Stimulated activated naive CD8-positive, alpha-beta T cell treated with anti-CD3 and anti-CD28 coated beads, Interleukin-15, amount 100 ng/mL, for 72 hours (primary cell): ENCODE results near the gene LSM6.

Source experiments
- ATAC-seq: fragments of 150-1000 bp; cut with Tn5 transposase; 2 replicates; pipeline ENCODE4 v1.10.0; 2021; ENCODE audit warnings: mild to moderate bottlenecking, moderate library complexity
- DNase-seq, 2 donors: peaks; one replicate each; pipeline ENCODE4 v3.0.0; 2021 to 2022
- H3K27ac Mint-ChIP-seq, 2 donors: one replicate each; pipeline ENCODE4 v1.8.0; 2022; ENCODE audit warnings: mild to moderate bottlenecking in 2 of 2, mixed read lengths in 2 of 2, moderate library complexity in 2 of 2
- H3K27me3 Mint-ChIP-seq: one replicate; pipeline ENCODE4 v1.8.0; 2022; ENCODE audit warnings: mixed read lengths
- H3K4me1 Mint-ChIP-seq: one replicate; pipeline ENCODE4 v1.8.0; 2022; ENCODE audit warnings: mild to moderate bottlenecking, mixed read lengths
- H3K4me3 Mint-ChIP-seq, 2 donors: one replicate each; pipeline ENCODE4 v1.8.0; 2022; ENCODE audit warnings: mild to moderate bottlenecking in 2 of 2, mixed read lengths in 2 of 2, moderate library complexity in 1 of 2
- H3K9me3 Mint-ChIP-seq, 2 donors: one replicate each; pipeline ENCODE4 v1.8.0; 2022; ENCODE audit warnings: mixed read lengths in 2 of 2

The LSM6 gene

GRCh38 chr4:146214238-146214637 is 38.7 kb downstream of the LSM6 start, which contains the start of gene REELD1:
Gene REELD1 (plus strand): TSS chr4:146214538. CDS start chr4:146216953, 2,415 bp downstream.
- no peak for ATAC-seq
- Mint-ChIP-seq H3K27me3 (no peaks in the 10 kb centered on the region), H3K4me1 (no peaks in the 10 kb centered on the region), H3K9me3 (no peaks in the 10 kb centered on the region), H3K4me3 (no peak within 1 kb of the TSS), H3K27ac (no peak within 1 kb of the TSS)
- no peak for DNase-seq

GRCh38 chr4:146222313-146222712 is 46.8 kb downstream of the LSM6 start:
- H3K4me1 Mint-ChIP-seq, result no peaks in the 10 kb centered on the region
- H3K4me3 Mint-ChIP-seq, result no peak overlapping the region
- no peak overlapping the region for H3K27ac Mint-ChIP-seq

GRCh38 chr4:146224326-146224966 is 48.9 kb downstream of the LSM6 start:
- Mint-ChIP-seq H3K27me3 (no peaks in the 10 kb centered on the region), H3K4me3 (no peak overlapping the region), H3K9me3 (no peaks in the 10 kb centered on the region), H3K27ac (peak overlapping the region in 1 of 2 donors; percentile 20), H3K4me1 (no peaks in the 10 kb centered on the region)
- no peak for ATAC-seq
- DNase-seq, result no peak

More at GRCh38 chr4:146222313-146222712, 46.8 kb downstream of the LSM6 start:
- ATAC-seq (no peak), DNase-seq (no peak)
- Mint-ChIP-seq H3K27me3 (no peaks in the 10 kb centered on the region), H3K9me3 (no peaks in the 10 kb centered on the region)

GRCh38 chr4:146229406-146229805 is 53.9 kb downstream of the LSM6 start:
- peak overlapping the region; percentile 10 to 51 for H3K27ac Mint-ChIP-seq
- DNase-seq (no peak), ATAC-seq (no peak)
- H3K27me3 Mint-ChIP-seq, result no peaks in the 10 kb centered on the region
- H3K9me3 Mint-ChIP-seq, result peaks cover 0 to 10% of the 10 kb centered on the region in 2 donors
- no peaks in the 10 kb centered on the region for H3K4me1 Mint-ChIP-seq
- H3K4me3 Mint-ChIP-seq, result no peak overlapping the region

- no peaks in the 10 kb centered on the region for H3K4me1 Mint-ChIP-seq
- no peak for ATAC-seq
- DNase-seq, result no peak
- peaks cover 8% of the 10 kb centered on the region for H3K27me3 Mint-ChIP-seq
- peaks cover 0 to 10% of the 10 kb centered on the region in 2 donors for H3K9me3 Mint-ChIP-seq
- no peak overlapping the region for H3K27ac Mint-ChIP-seq
- H3K4me3 Mint-ChIP-seq, result no peak overlapping the region
Observed at GRCh38 chr4:146232131-146232722, 56.7 kb downstream of the LSM6 start.

GRCh38 chr4:146235654-146236177 is 60.2 kb downstream of the LSM6 start:
- H3K4me3 Mint-ChIP-seq, result no peak overlapping the region
- peaks cover 8% of the 10 kb centered on the region for H3K27me3 Mint-ChIP-seq
- no peak for DNase-seq
- no peaks in the 10 kb centered on the region for H3K4me1 Mint-ChIP-seq
- H3K9me3 Mint-ChIP-seq, result peaks cover 0 to 10% of the 10 kb centered on the region in 2 donors
- no peak for ATAC-seq
- H3K27ac Mint-ChIP-seq, result no peak overlapping the region

GRCh38 chr4:146236216-146236615 is 60.7 kb downstream of the LSM6 start:
- DNase-seq, result no peak
- peaks cover 0 to 10% of the 10 kb centered on the region in 2 donors for H3K9me3 Mint-ChIP-seq
- no peak overlapping the region for H3K4me3 Mint-ChIP-seq
- H3K27me3 Mint-ChIP-seq, result peaks cover 8% of the 10 kb centered on the region
- H3K27ac Mint-ChIP-seq, result no peak overlapping the region
- ATAC-seq, result no peak
- peaks cover 1% of the 10 kb centered on the region for H3K4me1 Mint-ChIP-seq

- no peak for ATAC-seq
- Mint-ChIP-seq H3K4me3 (no peak overlapping the region), H3K27me3 (peaks cover 8% of the 10 kb centered on the region), H3K9me3 (peaks cover 0 to 6% of the 10 kb centered on the region in 2 donors), H3K4me1 (peaks cover 10% of the 10 kb centered on the region), H3K27ac (no peak overlapping the region)
- DNase-seq, result no peak
Observed at GRCh38 chr4:146237092-146237491, 61.6 kb downstream of the LSM6 start.

- DNase-seq (no peak), ATAC-seq (no peak)
- H3K9me3 Mint-ChIP-seq, result no peaks in the 10 kb centered on the region
- H3K27me3 Mint-ChIP-seq, result peaks cover 8% of the 10 kb centered on the region
- no peak overlapping the region for H3K4me3 Mint-ChIP-seq
- H3K4me1 Mint-ChIP-seq, result peaks cover 19% of the 10 kb centered on the region
- H3K27ac Mint-ChIP-seq, result no peak overlapping the region
Observed at GRCh38 chr4:146238107-146238506, 62.6 kb downstream of the LSM6 start.
